Skeletal muscle tissue (tissue), 4 donors: ENCODE data around the gene LMF2. TPM values are rescaled to one million over a fixed set of nuclear protein-coding genes. Genes with fewer than 3 reads are reported as not detected.
"Not testable (repeated sequence)": the region's sequence is repeated elsewhere in the genome, so short reads cannot be mapped to it uniquely, and the experiment has no call there.

ENCODE experiments used
- H3K27ac ChIP-seq: one replicate; pipeline ENCODE4 v1.7.0; 2013; ENCODE audit warnings: mild to moderate bottlenecking, low read depth, low read length, inconsistent platforms
- H3K27me3 ChIP-seq, 3 donors: one replicate each; pipeline ENCODE4 v1.7.0; 2013; ENCODE audit warnings: low read length in 3 of 3; ENCODE audit not compliant: control insufficient read depth in 3 of 3, insufficient read depth in 3 of 3
- H3K36me3 ChIP-seq, 3 donors: one replicate each; pipeline ENCODE4 v1.7.0; 2013; ENCODE audit warnings: low read length in 3 of 3; ENCODE audit not compliant: control insufficient read depth in 3 of 3, insufficient read depth in 3 of 3
- H3K4me1 ChIP-seq, 3 donors: one replicate each; pipeline ENCODE4 v1.7.0; 2013; ENCODE audit warnings: low read length in 3 of 3, mild to moderate bottlenecking in 3 of 3; ENCODE audit not compliant: control insufficient read depth in 3 of 3, insufficient read depth in 3 of 3
- H3K4me3 ChIP-seq, 3 donors: one replicate each; pipeline ENCODE4 v1.7.0; 2013; ENCODE audit warnings: low read length in 3 of 3
- H3K9ac ChIP-seq, 3 donors: one replicate each; pipeline ENCODE4 v1.7.0; 2013; ENCODE audit warnings: low read length in 3 of 3, mild to moderate bottlenecking in 3 of 3, moderate library complexity in 2 of 3, low read depth in 1 of 3
- H3K9me3 ChIP-seq, 3 donors: one replicate each; pipeline ENCODE4 v1.7.0; 2013; ENCODE audit warnings: low read length in 3 of 3; ENCODE audit not compliant: control insufficient read depth in 3 of 3
- total RNA-seq: library from RNA; depleted of rRNA; stranded (reverse); fragments of >200 nt; gene quantifications from one replicate; pipeline ENCODE4 v1.2.3, GENCODE V29; 2014
- donor health status: Osteomylitis.

The LMF2 gene
- total RNA-seq, 1 donor from 2014 or later = 12.5 TPM

- Histone ChIP-seq H3K4me1 (peaks cover 5 to 29% (median 16%) of the 10 kb centered on the region in 3 donors), H3K27me3 (peaks cover 22 to 39% (median 34%) of the 10 kb centered on the region in 3 donors), H3K27ac (no peak overlapping the region)
These were observed 27.6 kb upstream of the LMF2 start for GRCh38 chr22:50535113-50535512.

GRCh38 chr22:50533856-50534711, 26.6 kb upstream of the LMF2 start:
- H3K9me3 ChIP-seq, H3K4me3 ChIP-seq, H3K36me3 ChIP-seq, H3K9ac ChIP-seq: not testable (repeated sequence)
- H3K27me3 ChIP-seq = peaks cover 30 to 47% (median 43%) of the 10 kb centered on the region in 3 donors
- H3K4me1 ChIP-seq = peaks cover 5 to 29% (median 19%) of the 10 kb centered on the region in 3 donors
- H3K27ac ChIP-seq = peak overlapping the region; percentile 5

More at GRCh38 chr22:50535113-50535512, 27.6 kb upstream of the LMF2 start:
- H3K9me3 ChIP-seq = no peaks in the 10 kb centered on the region
- H3K4me3 ChIP-seq = no peak overlapping the region
- no peak overlapping the region for H3K9ac ChIP-seq
- H3K36me3 ChIP-seq = no peaks in the 10 kb centered on the region

GRCh38 chr22:50532824-50533796, 25.6 kb upstream of the LMF2 start:
- H3K27ac ChIP-seq = peak overlapping the region; percentile 93
- peaks cover 5 to 33% (median 24%) of the 10 kb centered on the region in 3 donors for H3K4me1 ChIP-seq
- H3K9ac ChIP-seq = no peak overlapping the region
- H3K9me3 ChIP-seq = no peaks in the 10 kb centered on the region
- no peaks in the 10 kb centered on the region for H3K36me3 ChIP-seq
- H3K4me3 ChIP-seq = no peak overlapping the region
- peaks cover 30 to 57% (median 45%) of the 10 kb centered on the region in 3 donors for H3K27me3 ChIP-seq

- peak overlapping the region; percentile 78 to 86 (median 83) for H3K9ac ChIP-seq
- H3K9me3 ChIP-seq = no peaks in the 10 kb centered on the region
- H3K4me1 ChIP-seq = peaks cover 9 to 38% (median 29%) of the 10 kb centered on the region in 3 donors
- peaks cover 30 to 59% (median 45%) of the 10 kb centered on the region in 3 donors for H3K27me3 ChIP-seq
- H3K4me3 ChIP-seq = peak overlapping the region in 2 of 3 donors; percentile 65 to 70
- H3K27ac ChIP-seq = peak overlapping the region; percentile 93
- no peaks in the 10 kb centered on the region for H3K36me3 ChIP-seq
These were observed 24.6 kb upstream of the LMF2 start for GRCh38 chr22:50531962-50532674.

GRCh38 chr22:50531546-50531961, 24.1 kb upstream of the LMF2 start:
- peaks cover 30 to 64% (median 45%) of the 10 kb centered on the region in 3 donors for H3K27me3 ChIP-seq
- no peaks in the 10 kb centered on the region for H3K9me3 ChIP-seq
- peak overlapping the region; percentile 65 to 70 (median 66) for H3K4me3 ChIP-seq
- peaks cover 10 to 44% (median 33%) of the 10 kb centered on the region in 3 donors for H3K4me1 ChIP-seq
- H3K27ac ChIP-seq = peak overlapping the region; percentile 93
- H3K9ac ChIP-seq = peak overlapping the region; percentile 78 to 86 (median 83)
- no peaks in the 10 kb centered on the region for H3K36me3 ChIP-seq

GRCh38 chr22:50530877-50531545, 23.5 kb upstream of the LMF2 start:
- Histone ChIP-seq H3K4me3 (peak overlapping the region; percentile 65 to 75 (median 66)), H3K9ac (peak overlapping the region; percentile 78 to 86 (median 83)), H3K27ac (peak overlapping the region; percentile 93), H3K36me3 (no peaks in the 10 kb centered on the region), H3K27me3 (peaks cover 30 to 66% (median 45%) of the 10 kb centered on the region in 3 donors), H3K9me3 (no peaks in the 10 kb centered on the region), H3K4me1 (peaks cover 10 to 49% (median 35%) of the 10 kb centered on the region in 3 donors)

- Histone ChIP-seq H3K4me1 (peaks cover 10 to 50% (median 35%) of the 10 kb centered on the region in 3 donors), H3K9ac (peak overlapping the region in 2 of 3 donors; percentile 62 to 86)
These were observed 23.0 kb upstream of the LMF2 start for GRCh38 chr22:50530580-50530876.

GRCh38 chr22:50529897-50530579, 22.5 kb upstream of the LMF2 start, which contains the start of gene TYMP:
TYMP (minus strand) TSS chr22:50530012; CDS start chr22:50529709, 303 bp downstream.
- Histone ChIP-seq H3K27ac (peak within 1 kb of the TSS; percentile 93), H3K9ac (peak within 1 kb of the TSS in 2 of 3 donors; percentile 78 to 86), H3K9me3 (no peaks in the 10 kb centered on the region), H3K4me3 (peak within 1 kb of the TSS; percentile 66 to 75 (median 68)), H3K27me3 (peaks cover 30 to 63% (median 45%) of the 10 kb centered on the region in 3 donors), H3K4me1 (peaks cover 10 to 53% (median 37%) of the 10 kb centered on the region in 3 donors), H3K36me3 (no peaks in the 10 kb centered on the region)

More at GRCh38 chr22:50530580-50530876, 23.0 kb upstream of the LMF2 start:
- H3K36me3 ChIP-seq = no peaks in the 10 kb centered on the region
- H3K27ac ChIP-seq = peak overlapping the region; percentile 93
- H3K4me3 ChIP-seq = peak overlapping the region; percentile 38 to 75 (median 65)
- H3K27me3 ChIP-seq = peaks cover 30 to 66% (median 45%) of the 10 kb centered on the region in 3 donors
- H3K9me3 ChIP-seq = no peaks in the 10 kb centered on the region
